Stimulated activated CD8-positive, alpha-beta memory T cell treated with anti-CD3 and anti-CD28 coated beads, Interleukin-2, amount 100 ng/mL, for 48 hours (primary cell): Measurements from ENCODE around the gene CDK5.

Experiments
- DNase-seq, 2 donors: peaks; one replicate each; pipeline ENCODE4 v3.0.0-alpha.2; 2020; ENCODE audit warnings: low read depth in 2 of 2

CDK5 gene

GRCh38 chr7:151086802-151087244, 29.1 kb upstream of the CDK5 start:
- no peak for DNase-seq

- DNase-seq, result no peak
These were observed 28.3 kb upstream of the CDK5 start, which contains the start of gene AGAP3 for GRCh38 chr7:151085691-151086620. TSS of gene AGAP3 (plus strand) at chr7:151086475. CDS start at chr7:151086742, 267 bp downstream.

GRCh38 chr7:151085329-151085690, 27.6 kb upstream of the CDK5 start:
- DNase-seq, result no peak

GRCh38 chr7:151083824-151084160, 26.1 kb upstream of the CDK5 start:
- DNase-seq, result no peak

GRCh38 chr7:151083071-151083823, 25.6 kb upstream of the CDK5 start, which contains the start of gene TMUB1:
TSS of gene TMUB1 (minus strand) at chr7:151083493. CDS start at chr7:151082563, 930 bp downstream.
- DNase-seq, result peak; percentile 74 to 81

- DNase-seq, result no peak
These were observed 24.7 kb upstream of the CDK5 start for GRCh38 chr7:151082141-151083070.

- no peak for DNase-seq
These were observed 23.7 kb upstream of the CDK5 start for GRCh38 chr7:151081170-151082101.

- peak; percentile 81 for DNase-seq
These were observed 22.9 kb upstream of the CDK5 start, which contains the start of gene FASTK for GRCh38 chr7:151080522-151081169. TSS of gene FASTK (minus strand) at chr7:151080809. CDS start at chr7:151080766, 43 bp downstream.

GRCh38 chr7:151080067-151080521, 22.4 kb upstream of the CDK5 start:
- no peak for DNase-seq

GRCh38 chr7:151079199-151079910, 21.7 kb upstream of the CDK5 start:
- DNase-seq, result no peak

- DNase-seq, result no peak
These were observed 20.7 kb upstream of the CDK5 start for GRCh38 chr7:151078233-151079040.

GRCh38 chr7:151077705-151078232, 20.1 kb upstream of the CDK5 start:
- DNase-seq, result no peak

- DNase-seq, result no peak
These were observed 19.4 kb upstream of the CDK5 start for GRCh38 chr7:151076863-151077704.

- no peak for DNase-seq
These were observed 18.3 kb upstream of the CDK5 start for GRCh38 chr7:151075978-151076426.

GRCh38 chr7:151075662-151075971, 17.9 kb upstream of the CDK5 start:
- DNase-seq, result no peak

- no peak for DNase-seq
These were observed 17.3 kb upstream of the CDK5 start for GRCh38 chr7:151074817-151075661.
